ENCODE measurements around the gene MFSD12. TPM values are rescaled to one million over a fixed set of nuclear protein-coding genes. Genes with fewer than 3 reads are reported as not detected.

Gene MFSD12
- total RNA-seq, 1 donor from 2014 or later, result 80.7 TPM

- Histone ChIP-seq H3K27me3 (ENCODE audit: low read depth) (no peaks in the 10 kb centered on the region), H3K9me3 (no peaks in the 10 kb centered on the region), H3K27ac (no peak overlapping the region), H3K36me3 (peaks cover 51% of the 10 kb centered on the region), H3K4me1 (no peaks in the 10 kb centered on the region), H3K4me3 (no peak overlapping the region)
- peak; percentile 95 for TF ChIP-seq CTCF (IDR thresholded peaks at IDR 0.05)
- peak; percentile 73 to 83 for ATAC-seq
- peak; percentile 84 for DNase-seq
- intact Hi-C loops (cut with DNase I), result no loop called here
Observed at GRCh38 chr19:3544742-3545668, 12.4 kb downstream of the MFSD12 start.

- Histone ChIP-seq H3K36me3 (peaks cover 48% of the 10 kb centered on the region), H3K27ac (no peak overlapping the region), H3K4me1 (no peaks in the 10 kb centered on the region), H3K27me3 (ENCODE audit: low read depth) (no peaks in the 10 kb centered on the region), H3K4me3 (no peak overlapping the region), H3K9me3 (no peaks in the 10 kb centered on the region)
- ATAC-seq, result no peak
- DNase-seq, result peak; percentile 35
- TF ChIP-seq CTCF (IDR thresholded peaks at IDR 0.05), result no peak
- intact Hi-C loops (cut with DNase I), result no loop called here
Observed at GRCh38 chr19:3544058-3544376, 13.4 kb downstream of the MFSD12 start.

GRCh38 chr19:3543150-3544057 lies 14.0 kb downstream of the MFSD12 start:
- Histone ChIP-seq H3K36me3 (peaks cover 45% of the 10 kb centered on the region), H3K4me1 (no peaks in the 10 kb centered on the region), H3K9me3 (no peaks in the 10 kb centered on the region), H3K27ac (no peak overlapping the region), H3K4me3 (no peak overlapping the region), H3K27me3 (ENCODE audit: low read depth) (no peaks in the 10 kb centered on the region)
- TF ChIP-seq CTCF (IDR thresholded peaks at IDR 0.05), result no peak
- DNase-seq, result peak; percentile 51
- no peak for ATAC-seq
- intact Hi-C loops (cut with DNase I), result no loop called here

GRCh38 chr19:3539756-3540118 lies 17.6 kb downstream of the MFSD12 start:
- Histone ChIP-seq H3K9me3 (no peaks in the 10 kb centered on the region), H3K27me3 (ENCODE audit: low read depth) (no peaks in the 10 kb centered on the region), H3K4me1 (no peaks in the 10 kb centered on the region), H3K27ac (no peak overlapping the region), H3K36me3 (peaks cover 37% of the 10 kb centered on the region), H3K4me3 (no peak overlapping the region)
- intact Hi-C loops (cut with DNase I), result no loop called here
- DNase-seq, result no peak
- TF ChIP-seq CTCF (IDR thresholded peaks at IDR 0.05), result no peak
- ATAC-seq, result no peak

- intact Hi-C loops (cut with DNase I), result no loop called here
- no peaks in the 10 kb centered on the region for H3K4me1 ChIP-seq
- H3K27ac ChIP-seq, result no peak within 1 kb of the TSS
- DNase-seq (no peak), ATAC-seq (no peak)
- TF ChIP-seq CTCF (IDR thresholded peaks at IDR 0.05), result no peak
- H3K27me3 ChIP-seq (ENCODE audit: low read depth), result no peaks in the 10 kb centered on the region
- no peaks in the 10 kb centered on the region for H3K9me3 ChIP-seq
- H3K4me3 ChIP-seq, result no peak within 1 kb of the TSS
- peaks cover 38% of the 10 kb centered on the region for H3K36me3 ChIP-seq
Observed at GRCh38 chr19:3538965-3539755, 18.2 kb downstream of the MFSD12 start, which contains the start of gene TEKTIP1. Gene TEKTIP1, plus strand, starts transcription at chr19:3539174. Its CDS starts 4 bp downstream, at chr19:3539178.

Measured in lower lobe of right lung (tissue), 2 donors.